KBM-7 (cell line): ENCODE measurements around the gene FILIP1L.

ENCODE experiments used
- DNase-seq: peaks from one replicate; pipeline ENCODE4 v3.0.0-alpha.2; 2015
- in situ Hi-C: fragments of 300-500 bp; cut with MboI; formaldehyde crosslinking; loops from 2 replicates; pipeline ENCODE4 v1.14.3; 2020; ENCODE audit warnings: low sequenced_read_pairs, low pct_unique_long_range_greater_than_20kb, mixed read lengths

FILIP1L gene

GRCh38 chr3:99829844-99830243, 284.5 kb downstream of the FILIP1L start:
- in situ Hi-C loops = loop anchor here (10.0 kb wide), 1 partner anchor 425 kb away; no protein-coding TSS in a partner anchor
- DNase-seq = no peak

- in situ Hi-C loops = no loop called here
- peak; percentile 25 for DNase-seq
Observed at GRCh38 chr3:99825004-99825640, 289.2 kb downstream of the FILIP1L start.

- no peak for DNase-seq
- in situ Hi-C loops = no loop called here
Observed at GRCh38 chr3:99823723-99824711, 290.3 kb downstream of the FILIP1L start.

- in situ Hi-C loops = no loop called here
- no peak for DNase-seq
Observed at GRCh38 chr3:99818818-99819217, 295.5 kb downstream of the FILIP1L start.

- peak; percentile 96 for DNase-seq
- in situ Hi-C loops = no loop called here
Observed at GRCh38 chr3:99817437-99818240, 296.7 kb downstream of the FILIP1L start, which contains the start of gene CMSS1. Gene CMSS1 (plus strand): TSS chr3:99817862.

GRCh38 chr3:99817047-99817436, 297.3 kb downstream of the FILIP1L start:
- in situ Hi-C loops = no loop called here
- DNase-seq = no peak

GRCh38 chr3:99810403-99810802, 303.9 kb downstream of the FILIP1L start:
- in situ Hi-C loops = no loop called here
- DNase-seq = no peak

- in situ Hi-C loops = no loop called here
Observed at GRCh38 chr3:99809565-99809964, 304.7 kb downstream of the FILIP1L start.

GRCh38 chr3:99808163-99808794, 306.0 kb downstream of the FILIP1L start:
- in situ Hi-C loops = no loop called here
- peak; percentile 69 for DNase-seq

More at GRCh38 chr3:99809565-99809964, 304.7 kb downstream of the FILIP1L start:
- no peak for DNase-seq

GRCh38 chr3:99805160-99805559, 309.1 kb downstream of the FILIP1L start:
- in situ Hi-C loops = no loop called here
- no peak for DNase-seq

GRCh38 chr3:99803297-99803696, 311.0 kb downstream of the FILIP1L start:
- in situ Hi-C loops = no loop called here
- no peak for DNase-seq

- in situ Hi-C loops = no loop called here
- no peak for DNase-seq
Observed at GRCh38 chr3:99799422-99799821, 314.9 kb downstream of the FILIP1L start.

GRCh38 chr3:99795573-99795972, 318.7 kb downstream of the FILIP1L start:
- no peak for DNase-seq
- in situ Hi-C loops = no loop called here

GRCh38 chr3:99794485-99794884, 319.8 kb downstream of the FILIP1L start:
- DNase-seq = no peak
- in situ Hi-C loops = no loop called here

GRCh38 chr3:99789011-99789721, 325.1 kb downstream of the FILIP1L start:
- in situ Hi-C loops = no loop called here
- peak; percentile 32 for DNase-seq
